CD14-positive monocyte (primary cell): ENCODE data around the gene MEGF6. TPM values are rescaled to one million over a fixed set of nuclear protein-coding genes. Genes with fewer than 3 reads are reported as not detected.
A peak's percentile ranks its signal among the peaks of the same experiment; 100 is the strongest.

Source experiments
- DNase-seq, 3 donors: peaks; one replicate each; pipeline ENCODE4 v3.0.0-alpha.2; 2011 to 2022
- H2AFZ ChIP-seq: 2 replicates; pipeline ENCODE4 v1.6.0; 2012; ENCODE audit warnings: mild to moderate bottlenecking, low read depth, low read length, inconsistent platforms; ENCODE audit not compliant: insufficient read depth, poor library complexity, severe bottlenecking
- H3K27ac ChIP-seq, 2 donors: 1 replicate in 1 of 2; 2 replicates in 1 of 2; pipeline ENCODE4 v1.5.1; 2012 to 2013; ENCODE audit warnings: low read length in 2 of 2, control low read depth in 1 of 2, inconsistent platforms in 1 of 2, low read depth in 1 of 2, mild to moderate bottlenecking in 1 of 2
- H3K27me3 ChIP-seq, 2 donors: one replicate each; pipeline versions ENCODE4 v1.6.0 to v1.6.1; 2011 to 2013; ENCODE audit warnings: low read length in 2 of 2; ENCODE audit not compliant: control insufficient read depth in 2 of 2, insufficient read depth in 2 of 2
- H3K36me3 ChIP-seq, 2 donors: replicated peaks in 1 of 2; 1 replicate in 1 of 2; 2 replicates in 1 of 2; pipeline versions ENCODE4 v1.5.1 to v1.6.1; 2012 to 2013; ENCODE audit warnings: low read length in 2 of 2, control low read depth in 1 of 2, inconsistent platforms in 1 of 2, mild to moderate bottlenecking in 1 of 2; ENCODE audit not compliant: insufficient read depth in 2 of 2, control insufficient read depth in 1 of 2
- H3K4me1 ChIP-seq, 2 donors: 1 replicate in 1 of 2; 2 replicates in 1 of 2; pipeline versions ENCODE4 v1.5.1 to v1.6.1; 2012 to 2013; ENCODE audit warnings: low read length in 2 of 2, control low read depth in 1 of 2, inconsistent platforms in 1 of 2, mild to moderate bottlenecking in 1 of 2, moderate library complexity in 1 of 2; ENCODE audit not compliant: insufficient read depth in 2 of 2, control insufficient read depth in 1 of 2
- H3K4me2 ChIP-seq: replicated peaks from 2 replicates; pipeline ENCODE3; 2012; ENCODE audit warnings: low read length, moderate library complexity, mild to moderate bottlenecking; ENCODE audit not compliant: poor library complexity, severe bottlenecking; ENCODE audit errors: extremely low read depth
- H3K4me3 ChIP-seq, 3 experiments: fragments of 200-600 bp in 1 of 3; sonication (generic) in 1 of 3; replicated peaks in 1 of 3; 1 replicate in 2 of 3; 2 replicates in 1 of 3; pipeline ENCODE4 v1.5.1; 2011 to 2013; ENCODE audit warnings: low read length in 3 of 3, mild to moderate bottlenecking in 3 of 3, control low read depth in 2 of 3, low read depth in 2 of 3, inconsistent platforms in 1 of 3, moderate library complexity in 1 of 3
- H3K79me2 ChIP-seq: 2 replicates; pipeline ENCODE4 v1.6.0; 2012; ENCODE audit warnings: mild to moderate bottlenecking, control low read depth, inconsistent platforms, low read length, moderate library complexity; ENCODE audit not compliant: insufficient read depth
- H3K9ac ChIP-seq: 2 replicates; pipeline ENCODE4 v1.6.0; 2017; ENCODE audit warnings: low read length, mild to moderate bottlenecking; ENCODE audit not compliant: insufficient read depth, poor library complexity, severe bottlenecking
- H3K9me3 ChIP-seq, 2 donors: replicated peaks in 1 of 2; 1 replicate in 1 of 2; 2 replicates in 1 of 2; pipeline versions ENCODE4 v1.5.1 to v1.6.1; 2012 to 2013; ENCODE audit warnings: low read length in 2 of 2, control low read depth in 1 of 2; ENCODE audit not compliant: control insufficient read depth in 1 of 2, insufficient read depth in 1 of 2
- H4K20me1 ChIP-seq: 2 replicates; pipeline ENCODE4 v1.6.0; 2012; ENCODE audit warnings: mild to moderate bottlenecking, low read length, control low read depth, moderate library complexity; ENCODE audit not compliant: insufficient read depth
- H3K27ac Mint-ChIP-seq, 7 donors: one replicate each; pipeline ENCODE4 v1.8.0; 2020; ENCODE audit warnings: mild to moderate bottlenecking in 7 of 7, mixed read lengths in 7 of 7, moderate library complexity in 6 of 7, inconsistent platforms in 2 of 7
- H3K27me3 Mint-ChIP-seq, 3 donors: one replicate each; pipeline ENCODE4 v1.8.0; 2021 to 2022; ENCODE audit warnings: low read depth in 3 of 3, mild to moderate bottlenecking in 3 of 3, mixed read lengths in 3 of 3, moderate library complexity in 3 of 3, inconsistent platforms in 1 of 3
- H3K36me3 Mint-ChIP-seq, 2 donors: one replicate each; pipeline ENCODE4 v1.8.0; 2020; ENCODE audit warnings: mixed read lengths in 2 of 2, inconsistent platforms in 1 of 2, mild to moderate bottlenecking in 1 of 2
- H3K4me1 Mint-ChIP-seq: one replicate; pipeline ENCODE4 v1.8.0; 2020; ENCODE audit warnings: mild to moderate bottlenecking, mixed read lengths
- H3K4me3 Mint-ChIP-seq, 2 donors: one replicate each; pipeline ENCODE4 v1.8.0; 2020; ENCODE audit warnings: mild to moderate bottlenecking in 2 of 2, mixed read lengths in 2 of 2, moderate library complexity in 1 of 2
- H3K9me3 Mint-ChIP-seq, 7 donors: one replicate each; pipeline ENCODE4 v1.8.0; 2020 to 2022; ENCODE audit warnings: mixed read lengths in 7 of 7, mild to moderate bottlenecking in 6 of 7, moderate library complexity in 6 of 7, inconsistent platforms in 2 of 7
- CTCF ChIP-seq: fragments of 200-600 bp; IDR thresholded peaks from one replicate; pipeline ENCODE4 v1.8.0; 2022; ENCODE audit warnings: antibody characterized with exemption, mild to moderate bottlenecking
- WGBS: methylation state at CpG from one replicate; pipeline ENCODE4 v1.1.5; 2013; ENCODE audit warnings: missing lambda C conversion rate; ENCODE audit not compliant: insufficient coverage; 5-methylcytosine and 5-hydroxymethylcytosine counted together
- intact Hi-C, 2 donors: fragments of 100-400 bp; cut with micrococcal nuclease; formaldehyde crosslinking; loops; one replicate each; pipeline versions ENCODE4 v1.15.0 to v1.15.1; 2023
- polyA plus RNA-seq, 3 donors: library from polyadenylated mRNA; depleted of rRNA in 1 of 3; unstranded in 2 of 3; stranded (reverse) in 1 of 3; fragments of 300-500 nt in 2 of 3; fragments of >200 nt in 1 of 3; fragmentation: Illumina TruSeq in 2 of 3; gene quantifications; 1 replicate in 2 of 3; 2 replicates in 1 of 3; pipeline ENCODE4 v1.2.3, GENCODE V29; 2012 to 2021

MEGF6 gene
- polyA plus RNA-seq, 3 donors, result 0.39 to 3.8 (median 1.2) TPM

DNA sequence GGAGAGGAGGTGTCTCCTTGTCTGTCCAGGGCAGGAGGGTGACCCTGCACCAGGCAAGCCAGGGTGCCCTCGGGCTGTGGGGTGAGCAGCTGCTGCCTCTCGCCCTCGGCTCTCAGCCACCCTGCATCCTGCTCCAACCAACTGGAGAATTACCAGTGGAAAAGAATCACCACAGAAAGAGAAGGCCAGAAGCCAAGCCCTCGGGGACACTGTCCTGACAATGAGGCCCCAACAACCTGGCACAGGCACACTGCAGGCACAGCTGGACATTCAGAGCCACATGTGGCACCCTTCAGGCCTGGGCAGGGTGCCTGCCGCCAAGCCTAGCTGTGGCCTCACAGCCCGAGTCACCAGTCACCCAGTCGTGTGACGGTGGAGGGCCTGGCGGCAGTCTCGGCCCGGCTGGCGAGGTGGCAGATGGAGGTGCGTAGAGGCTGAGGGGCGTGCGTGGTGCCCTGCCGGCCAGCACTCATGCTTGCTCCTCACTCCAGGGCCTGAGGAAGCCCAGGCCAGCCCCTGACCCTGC, 12.0 kb downstream of the MEGF6 start:
- Histone ChIP-seq H3K27ac (no peak overlapping the region), H3K27me3 (no peaks in the 10 kb centered on the region), H4K20me1 (no peaks in the 10 kb centered on the region), H3K9me3 (no peaks in the 10 kb centered on the region), H3K36me3 (no peaks in the 10 kb centered on the region), H3K4me2 (no peak overlapping the region), H2AFZ (no peak overlapping the region), H3K79me2 (no peaks in the 10 kb centered on the region), H3K9ac (no peak overlapping the region), H3K4me1 (peaks cover 20% of the 10 kb centered on the region in 2 donors), H3K4me3 (no peak overlapping the region)
- Mint-ChIP-seq H3K9me3 (no peaks in the 10 kb centered on the region), H3K27me3 (peaks cover 7 to 13% (median 8%) of the 10 kb centered on the region in 3 donors), H3K4me1 (peaks cover 21% of the 10 kb centered on the region), H3K4me3 (no peak overlapping the region), H3K36me3 (no peaks in the 10 kb centered on the region), H3K27ac (no peak overlapping the region)
- intact Hi-C loops, result loop anchor here in 1 of 2 donors (10.0 kb wide), 1 partner anchor 155 kb away; no protein-coding TSS in a partner anchor
- no peak for TF ChIP-seq CTCF
- WGBS, result 78% methylated on average over 16 of the region's 16 CpGs
- no peak for DNase-seq

- no peaks in the 10 kb centered on the region for H3K9me3 ChIP-seq
- H3K79me2 ChIP-seq, result no peaks in the 10 kb centered on the region
- H3K27me3 ChIP-seq, result no peaks in the 10 kb centered on the region
- H3K9ac ChIP-seq, result no peak overlapping the region
- H3K4me3 Mint-ChIP-seq, result peak overlapping the region; percentile 76 to 88
- no peak overlapping the region for H3K27ac ChIP-seq
- peak overlapping the region in 1 of 3 experiments; percentile 67 for H3K4me3 ChIP-seq
- H3K4me1 ChIP-seq, result peaks cover 20 to 21% of the 10 kb centered on the region in 2 donors
- intact Hi-C loops, result loop anchor here in 1 of 2 donors (10.0 kb wide), 1 partner anchor 154 kb away; no protein-coding TSS in a partner anchor
- no peaks in the 10 kb centered on the region for H4K20me1 ChIP-seq
- H3K4me1 Mint-ChIP-seq, result peaks cover 24% of the 10 kb centered on the region
- no peaks in the 10 kb centered on the region for H3K9me3 Mint-ChIP-seq
- no peak overlapping the region for H3K27ac Mint-ChIP-seq
- no peak for DNase-seq
- no peak for TF ChIP-seq CTCF
- peak overlapping the region; percentile 71 for H3K4me2 ChIP-seq
- H3K27me3 Mint-ChIP-seq, result peaks cover 8 to 13% (median 9%) of the 10 kb centered on the region in 3 donors
- no peaks in the 10 kb centered on the region for H3K36me3 Mint-ChIP-seq
- 81% methylated on average over 18 of the region's 30 CpGs for WGBS
- H2AFZ ChIP-seq, result peak overlapping the region; percentile 76
- no peaks in the 10 kb centered on the region for H3K36me3 ChIP-seq
Observed at GRCh38 chr1:3598522-3599285, 12.6 kb downstream of the MEGF6 start.
